ENCODE data around the gene COG4.

COG4 gene

GRCh38 chr16:70569752-70570151, 46.4 kb upstream of the COG4 start:
- Histone ChIP-seq H3K27ac (no peak overlapping the region), H3K36me3 (replicated peaks) (peaks cover 76% of the 10 kb centered on the region), H3K27me3 (replicated peaks) (no peaks in the 10 kb centered on the region), H3K4me3 (ENCODE audit: low read depth, low read length) (no peak overlapping the region)
- in situ Hi-C loops (cut with HindIII; ENCODE audit: low pct_ligation_motif_present, low sequenced_read_pairs) = loop anchor here (5.0 kb wide), 1 partner anchor 37 kb away; no protein-coding TSS in a partner anchor
- no peak for TF ChIP-seq CTCF (IDR thresholded peaks at IDR 0.05; ENCODE audit: low read depth, low read length, missing control alignments)
- DNase-seq = no peak

GRCh38 chr16:70568601-70569237, 45.4 kb upstream of the COG4 start:
- TF ChIP-seq CTCF (IDR thresholded peaks at IDR 0.05; ENCODE audit: low read depth, low read length, missing control alignments) = no peak
- Histone ChIP-seq H3K36me3 (replicated peaks) (peaks cover 86% of the 10 kb centered on the region), H3K27me3 (replicated peaks) (no peaks in the 10 kb centered on the region), H3K27ac (peak overlapping the region; percentile 21), H3K4me3 (ENCODE audit: low read depth, low read length) (no peak overlapping the region)
- in situ Hi-C loops (cut with HindIII; ENCODE audit: low pct_ligation_motif_present, low sequenced_read_pairs) = loop anchor here (5.0 kb wide), 1 partner anchor 36 kb away; no protein-coding TSS in a partner anchor
- no peak for DNase-seq

GRCh38 chr16:70565053-70565452, 41.7 kb upstream of the COG4 start:
- in situ Hi-C loops (cut with HindIII; ENCODE audit: low pct_ligation_motif_present, low sequenced_read_pairs) = loop anchor here (5.0 kb wide), 1 partner anchor 33 kb away; no protein-coding TSS in a partner anchor
- no peak for TF ChIP-seq CTCF (IDR thresholded peaks at IDR 0.05; ENCODE audit: low read depth, low read length, missing control alignments)
- Histone ChIP-seq H3K27ac (no peak overlapping the region), H3K27me3 (replicated peaks) (no peaks in the 10 kb centered on the region), H3K4me3 (ENCODE audit: low read depth, low read length) (no peak overlapping the region), H3K36me3 (replicated peaks) (peaks cover 94% of the 10 kb centered on the region)
- no peak for DNase-seq

GRCh38 chr16:70563636-70564035, 40.3 kb upstream of the COG4 start:
- H3K27me3 ChIP-seq (replicated peaks) = no peaks in the 10 kb centered on the region
- H3K27ac ChIP-seq = no peak overlapping the region
- peaks cover 89% of the 10 kb centered on the region for H3K36me3 ChIP-seq (replicated peaks)
- in situ Hi-C loops (cut with HindIII; ENCODE audit: low pct_ligation_motif_present, low sequenced_read_pairs) = no loop called here
- no peak for DNase-seq
- TF ChIP-seq CTCF (IDR thresholded peaks at IDR 0.05; ENCODE audit: low read depth, low read length, missing control alignments) = no peak
- H3K4me3 ChIP-seq (ENCODE audit: low read depth, low read length) = no peak overlapping the region

- in situ Hi-C loops (cut with HindIII; ENCODE audit: low pct_ligation_motif_present, low sequenced_read_pairs) = no loop called here
- Histone ChIP-seq H3K36me3 (replicated peaks) (peaks cover 91% of the 10 kb centered on the region), H3K27me3 (replicated peaks) (no peaks in the 10 kb centered on the region), H3K4me3 (ENCODE audit: low read depth, low read length) (no peak overlapping the region), H3K27ac (no peak overlapping the region)
- no peak for TF ChIP-seq CTCF (IDR thresholded peaks at IDR 0.05; ENCODE audit: low read depth, low read length, missing control alignments)
- DNase-seq = no peak
Measured at GRCh38 chr16:70561623-70562022, 38.3 kb upstream of the COG4 start.

- in situ Hi-C loops (cut with HindIII; ENCODE audit: low pct_ligation_motif_present, low sequenced_read_pairs) = no loop called here
- Histone ChIP-seq H3K4me3 (ENCODE audit: low read depth, low read length) (no peak overlapping the region), H3K27me3 (replicated peaks) (no peaks in the 10 kb centered on the region), H3K36me3 (replicated peaks) (peaks cover 77% of the 10 kb centered on the region), H3K27ac (peak overlapping the region; percentile 25)
- DNase-seq = peak; percentile 72
- TF ChIP-seq CTCF (IDR thresholded peaks at IDR 0.05; ENCODE audit: low read depth, low read length, missing control alignments) = no peak
Measured at GRCh38 chr16:70556063-70556462, 32.7 kb upstream of the COG4 start.
